ENCODE results near the gene ZNF569. TPM values are rescaled to one million over a fixed set of nuclear protein-coding genes. Genes with fewer than 3 reads are reported as not detected.
"Not testable (repeated sequence)": the region's sequence is repeated elsewhere in the genome, so short reads cannot be mapped to it uniquely, and the experiment has no call there.

ZNF569 gene
- total RNA-seq, 1 donor from 2014 or later = 5.2 TPM

DNA sequence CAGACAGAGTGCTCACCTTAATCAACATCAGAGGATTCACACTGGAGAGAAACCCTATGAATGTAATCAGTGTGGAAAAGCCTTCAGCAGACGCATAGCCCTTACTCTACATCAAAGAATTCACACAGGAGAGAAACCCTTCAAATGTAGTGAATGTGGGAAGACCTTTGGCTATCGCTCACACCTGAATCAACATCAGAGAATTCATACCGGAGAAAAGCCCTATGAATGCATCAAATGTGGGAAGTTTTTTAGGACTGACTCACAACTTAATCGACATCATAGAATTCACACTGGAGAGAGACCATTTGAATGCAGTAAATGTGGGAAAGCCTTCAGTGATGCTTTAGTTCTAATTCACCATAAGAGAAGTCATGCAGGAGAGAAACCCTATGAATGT lies 78.0 kb downstream of the ZNF569 start:
- intact Hi-C loops (cut with DNase I) = no loop called here
- H3K27ac ChIP-seq = no peak overlapping the region
- peaks cover 46% of the 10 kb centered on the region for H3K36me3 ChIP-seq
- TF ChIP-seq, protein P1, sequence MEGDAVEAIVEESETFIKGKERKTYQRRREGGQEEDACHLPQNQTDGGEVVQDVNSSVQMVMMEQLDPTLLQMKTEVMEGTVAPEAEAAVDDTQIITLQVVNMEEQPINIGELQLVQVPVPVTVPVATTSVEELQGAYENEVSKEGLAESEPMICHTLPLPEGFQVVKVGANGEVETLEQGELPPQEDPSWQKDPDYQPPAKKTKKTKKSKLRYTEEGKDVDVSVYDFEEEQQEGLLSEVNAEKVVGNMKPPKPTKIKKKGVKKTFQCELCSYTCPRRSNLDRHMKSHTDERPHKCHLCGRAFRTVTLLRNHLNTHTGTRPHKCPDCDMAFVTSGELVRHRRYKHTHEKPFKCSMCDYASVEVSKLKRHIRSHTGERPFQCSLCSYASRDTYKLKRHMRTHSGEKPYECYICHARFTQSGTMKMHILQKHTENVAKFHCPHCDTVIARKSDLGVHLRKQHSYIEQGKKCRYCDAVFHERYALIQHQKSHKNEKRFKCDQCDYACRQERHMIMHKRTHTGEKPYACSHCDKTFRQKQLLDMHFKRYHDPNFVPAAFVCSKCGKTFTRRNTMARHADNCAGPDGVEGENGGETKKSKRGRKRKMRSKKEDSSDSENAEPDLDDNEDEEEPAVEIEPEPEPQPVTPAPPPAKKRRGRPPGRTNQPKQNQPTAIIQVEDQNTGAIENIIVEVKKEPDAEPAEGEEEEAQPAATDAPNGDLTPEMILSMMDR (IDR thresholded peaks at IDR 0.05) = no peak
- no peak overlapping the region for H3K4me3 ChIP-seq
- no peak for DNase-seq
- ATAC-seq = no peak
- peaks cover 81% of the 10 kb centered on the region for H3K9me3 ChIP-seq
- H3K27me3 ChIP-seq = no peaks in the 10 kb centered on the region
- H3K4me1 ChIP-seq = no peaks in the 10 kb centered on the region

DNA sequence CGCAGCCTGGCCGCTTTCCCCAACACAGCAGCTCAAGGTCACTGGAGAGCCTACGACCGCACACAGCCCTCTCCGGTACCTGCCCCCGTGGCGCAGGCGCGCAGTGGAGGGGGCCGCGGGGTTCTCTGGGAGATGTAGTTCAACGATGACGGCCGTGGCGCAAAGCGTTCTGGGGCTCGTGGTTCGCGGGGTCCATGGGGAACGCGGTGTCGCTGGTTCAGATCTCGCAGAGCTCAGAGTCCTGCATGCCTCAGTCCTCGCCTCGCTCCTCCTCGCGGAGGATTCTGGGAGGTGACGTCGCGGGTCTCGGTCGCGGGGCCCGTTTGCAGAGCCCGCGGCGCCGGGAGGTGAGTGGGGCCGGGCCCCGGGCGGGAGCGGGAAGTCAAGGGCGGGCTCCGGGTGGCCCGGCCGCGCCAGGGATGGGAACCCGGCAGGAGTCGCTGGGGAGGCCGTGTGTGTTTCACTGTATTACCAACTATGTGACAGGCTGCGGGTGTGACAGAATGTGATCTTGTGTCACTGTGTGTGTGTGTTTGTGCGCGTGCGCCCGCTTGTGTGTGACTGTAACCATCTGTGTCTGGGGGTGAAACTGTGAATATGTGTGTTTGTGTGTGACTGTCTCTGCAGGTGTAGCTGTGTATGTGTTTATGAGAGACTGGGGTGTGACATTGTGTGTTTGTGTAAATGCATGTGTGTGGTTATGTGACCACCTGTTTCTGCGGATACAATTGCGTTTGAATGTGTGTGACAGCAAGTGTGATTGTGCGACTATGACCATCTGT lies 96.2 kb downstream of the ZNF569 start, which contains the start of gene ZNF527:
ZNF527 (plus strand) TSS at position 220 of the 782 bp plus-strand sequence. CDS start 3,100 bp downstream, outside the sequence.
- intact Hi-C loops (cut with DNase I) = no loop called here
- ATAC-seq = peak; percentile 99
- Histone ChIP-seq H3K4me3 (peak within 1 kb of the TSS; percentile 79), H3K4me1 (peaks cover 6% of the 10 kb centered on the region), H3K27me3 (no peaks in the 10 kb centered on the region), H3K9me3 (peaks cover 1% of the 10 kb centered on the region), H3K36me3 (peaks cover 13% of the 10 kb centered on the region), H3K27ac (peak within 1 kb of the TSS; percentile 85)
- TF ChIP-seq, protein P1 (IDR thresholded peaks at IDR 0.05) = peak; percentile 8
- DNase-seq = peak; percentile 98

DNA sequence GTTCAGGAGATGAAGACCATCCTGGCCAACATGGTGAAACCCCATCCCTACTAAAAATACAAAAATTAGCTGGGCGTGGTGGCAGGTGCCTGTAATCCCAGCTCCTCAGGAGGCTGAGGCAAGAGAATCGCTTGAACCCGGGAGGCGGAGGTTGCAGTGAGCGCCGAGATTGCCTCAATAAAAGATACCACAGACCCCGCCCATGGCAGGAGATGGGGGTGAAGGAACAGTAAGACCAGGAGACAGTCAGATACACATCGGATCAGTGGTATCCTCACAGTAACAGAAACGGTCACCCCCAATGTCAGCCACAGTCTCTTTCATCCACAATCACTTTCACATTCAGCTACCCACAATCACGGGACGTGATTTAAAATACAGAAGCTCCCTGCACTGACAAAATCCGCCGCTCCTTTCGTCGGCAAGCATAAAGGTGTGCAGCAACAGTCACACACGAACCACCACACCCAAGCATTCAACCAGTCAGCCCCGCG lies 96.8 kb downstream of the ZNF569 start:
- intact Hi-C loops (cut with DNase I); DNase-seq; H3K36me3 ChIP-seq; H3K4me1 ChIP-seq; ATAC-seq; H3K27me3 ChIP-seq; H3K9me3 ChIP-seq: not testable (repeated sequence)
- Histone ChIP-seq H3K27ac (peak overlapping the region; percentile 85), H3K4me3 (peak overlapping the region; percentile 79)

DNA sequence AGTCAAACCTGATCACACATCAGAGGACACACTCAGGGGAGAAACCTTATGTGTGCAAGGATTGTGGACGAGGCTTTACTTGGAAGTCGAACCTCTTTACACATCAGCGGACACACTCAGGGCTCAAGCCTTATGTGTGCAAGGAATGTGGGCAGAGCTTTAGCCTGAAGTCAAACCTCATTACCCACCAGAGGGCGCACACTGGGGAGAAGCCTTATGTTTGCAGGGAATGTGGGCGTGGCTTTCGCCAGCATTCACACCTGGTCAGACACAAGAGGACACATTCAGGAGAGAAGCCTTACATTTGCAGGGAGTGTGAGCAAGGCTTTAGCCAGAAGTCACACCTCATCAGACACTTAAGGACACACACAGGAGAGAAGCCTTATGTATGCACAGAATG lies 104.5 kb downstream of the ZNF569 start:
- peak; percentile 29 for ATAC-seq
- H3K9me3 ChIP-seq = peaks cover 13% of the 10 kb centered on the region

DNA sequence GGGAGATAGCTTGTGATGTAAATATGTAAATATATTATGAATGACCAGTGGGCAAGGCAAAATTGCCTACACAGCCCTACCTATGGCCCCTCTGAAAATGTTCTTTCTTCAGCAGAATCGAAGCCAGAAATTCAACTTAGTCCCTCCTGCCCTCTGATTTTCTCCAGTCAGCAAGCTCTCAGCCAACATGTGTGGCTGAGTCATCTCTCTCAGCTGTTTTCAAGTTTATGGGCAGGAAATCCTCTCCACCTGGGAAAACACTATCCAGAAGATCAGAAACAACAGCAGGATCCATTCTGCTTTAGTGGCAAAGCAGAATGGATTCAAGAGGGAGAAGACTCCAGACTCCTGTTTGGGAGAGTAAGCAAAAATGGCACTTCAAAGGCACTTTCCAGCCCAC lies 105.2 kb downstream of the ZNF569 start:
- H3K4me1 ChIP-seq = no peaks in the 10 kb centered on the region
- intact Hi-C loops (cut with DNase I) = no loop called here
- no peaks in the 10 kb centered on the region for H3K27me3 ChIP-seq
- no peak for DNase-seq
- H3K36me3 ChIP-seq = peaks cover 45% of the 10 kb centered on the region
- H3K4me3 ChIP-seq = no peak overlapping the region
- no peak overlapping the region for H3K27ac ChIP-seq
- peaks cover 17% of the 10 kb centered on the region for H3K9me3 ChIP-seq
- no peak for ATAC-seq
- TF ChIP-seq, protein P1 (IDR thresholded peaks at IDR 0.05) = no peak

More for the DNA sequence above, 104.5 kb downstream of the ZNF569 start:
- Histone ChIP-seq H3K4me1 (no peaks in the 10 kb centered on the region), H3K27me3 (no peaks in the 10 kb centered on the region), H3K36me3 (peaks cover 45% of the 10 kb centered on the region), H3K4me3 (no peak overlapping the region), H3K27ac (no peak overlapping the region)
- TF ChIP-seq, protein P1 (IDR thresholded peaks at IDR 0.05) = no peak
- no peak for DNase-seq
- intact Hi-C loops (cut with DNase I) = no loop called here

Other genes starting within 250 kb of the ZNF569 start
- 11.7 TPM for gene ZNF383, start 249.2 kb downstream of the ZNF569 start, total RNA-seq
- 6.3 TPM for gene ZNF527, start 96.3 kb downstream of the ZNF569 start, total RNA-seq
- 4.4 TPM for gene ZNF570, start 1.9 kb upstream of the ZNF569 start, total RNA-seq
- gene ZNF793, start 39.5 kb upstream of the ZNF569 start, total RNA-seq = 4.2 TPM
- gene ZNF571, start 127.3 kb upstream of the ZNF569 start, total RNA-seq = 5.5 TPM
- gene ZNF540, start 127.4 kb upstream of the ZNF569 start, total RNA-seq = 6.1 TPM
- gene ZFP30, start 188.0 kb upstream of the ZNF569 start, total RNA-seq = 10.4 TPM